Muscle of leg (tissue), 11 donors: Measurements from ENCODE around the gene NUP42. TPM values are rescaled to one million over a fixed set of nuclear protein-coding genes. Genes with fewer than 3 reads are reported as not detected.

ENCODE experiments used
- DNase-seq: peaks from one replicate; pipeline ENCODE4 v3.0.0; 2013
- H3K27ac ChIP-seq: one replicate; pipeline ENCODE4 v1.5.1; 2013; ENCODE audit warnings: mild to moderate bottlenecking, low read length, control low read depth
- H3K27me3 ChIP-seq: one replicate; pipeline ENCODE4 v1.6.1; 2013; ENCODE audit warnings: low read length; ENCODE audit not compliant: control insufficient read depth, insufficient read depth
- H3K36me3 ChIP-seq: one replicate; pipeline ENCODE4 v1.6.1; 2013; ENCODE audit warnings: low read length; ENCODE audit not compliant: control insufficient read depth, insufficient read depth
- H3K4me1 ChIP-seq: one replicate; pipeline ENCODE4 v1.6.1; 2013; ENCODE audit warnings: low read length; ENCODE audit not compliant: control insufficient read depth, insufficient read depth
- H3K4me3 ChIP-seq: one replicate; pipeline ENCODE4 v1.5.1; 2013; ENCODE audit warnings: low read length, control low read depth
- H3K9me3 ChIP-seq: replicated peaks from 2 replicates; pipeline ENCODE4 v1.6.1; 2013; ENCODE audit warnings: low read depth, low read length; ENCODE audit not compliant: control insufficient read depth
- WGBS: methylation state at CpG from one replicate; pipeline ENCODE4 v1.1.5; 2013; ENCODE audit warnings: missing lambda C conversion rate; ENCODE audit not compliant: insufficient coverage; 5-methylcytosine and 5-hydroxymethylcytosine counted together
- polyA plus RNA-seq, 8 donors: library from polyadenylated mRNA; unstranded; fragments of 120-200 nt; gene quantifications; one replicate each; pipeline versions ENCODE4 v1.2.1 to v1.2.3, GENCODE V29; 2013; ENCODE audit warnings: inconsistent platforms in 1 of 8, low replicate concordance in 1 of 8; ENCODE audit not compliant: insufficient read length in 8 of 8, insufficient read depth in 1 of 8
- total RNA-seq: library from RNA; stranded (reverse); fragments of 120-200 nt; gene quantifications from one replicate; pipeline ENCODE4 v1.2.4, GENCODE V29; 2013

The NUP42 gene
- total and polyA plus RNA-seq, 9 donors = 25.2 to 37.9 (median 31.7) TPM

DNA sequence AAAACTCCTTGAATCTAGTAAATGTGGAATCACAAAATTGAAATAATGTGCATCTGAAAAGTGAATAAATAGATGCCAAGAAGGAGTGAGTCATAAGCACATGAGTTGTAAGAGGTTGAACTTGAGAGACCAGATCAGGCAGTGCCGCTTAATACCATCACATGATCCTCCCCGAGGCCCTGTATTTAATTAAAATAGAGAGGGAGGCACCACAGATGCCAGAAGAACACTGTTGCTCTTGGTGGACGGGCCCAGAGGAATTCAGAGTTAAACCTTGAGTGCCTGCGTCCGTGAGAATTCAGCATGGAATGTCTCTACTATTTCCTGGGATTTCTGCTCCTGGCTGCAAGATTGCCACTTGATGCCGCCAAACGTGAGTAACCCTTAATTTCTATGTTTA is 64.7 kb downstream of the NUP42 start, which contains the start of gene GPNMB:
GPNMB (plus strand) TSS at position 221 of the 400 bp plus-strand sequence; CDS start at position 304, 83 bp downstream.
- Histone ChIP-seq H3K27ac (peak within 1 kb of the TSS; percentile 85), H3K4me1 (peaks cover 31% of the 10 kb centered on the region), H3K4me3 (peak within 1 kb of the TSS; percentile 50), H3K27me3 (no peaks in the 10 kb centered on the region), H3K36me3 (peaks cover 4% of the 10 kb centered on the region), H3K9me3 (peaks cover 4% of the 10 kb centered on the region)
- 15% methylated on average over 3 of the region's 7 CpGs for WGBS
- DNase-seq = peak; percentile 86

DNA sequence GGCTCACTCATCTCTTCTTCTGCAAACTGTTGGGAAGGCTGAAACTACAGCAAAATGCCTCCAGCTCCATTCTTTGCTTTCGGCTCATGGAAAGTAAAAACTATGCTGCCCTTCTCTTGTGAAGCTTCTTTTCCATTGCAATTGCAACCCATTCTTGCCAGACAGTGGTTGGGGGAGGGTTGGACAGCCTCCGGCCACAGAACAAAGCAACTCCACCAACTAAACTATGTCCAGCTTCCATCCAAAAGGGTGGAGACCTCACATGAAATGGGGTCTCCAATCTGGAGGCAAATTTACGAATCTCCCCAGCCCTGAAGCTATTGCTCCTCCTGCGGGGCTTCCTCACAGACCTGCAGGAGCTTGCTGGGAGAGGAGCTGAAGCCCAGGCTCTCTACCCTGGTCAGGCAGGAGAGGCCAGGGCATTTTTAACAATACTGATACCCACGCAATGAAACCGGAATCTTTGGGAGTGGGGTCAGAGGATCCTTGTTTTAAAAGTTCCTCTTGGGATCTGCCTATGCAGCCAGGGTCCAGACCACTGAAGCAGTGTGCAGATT is 65.3 kb downstream of the NUP42 start:
- H3K27me3 ChIP-seq = no peaks in the 10 kb centered on the region
- 51% methylated on average over 3 of the region's 6 CpGs for WGBS
- H3K36me3 ChIP-seq = peaks cover 4% of the 10 kb centered on the region
- H3K4me3 ChIP-seq = peak overlapping the region; percentile 50
- peaks cover 8% of the 10 kb centered on the region for H3K9me3 ChIP-seq
- H3K4me1 ChIP-seq = peaks cover 31% of the 10 kb centered on the region
- peak; percentile 70 for DNase-seq
- peak overlapping the region; percentile 85 for H3K27ac ChIP-seq

DNA sequence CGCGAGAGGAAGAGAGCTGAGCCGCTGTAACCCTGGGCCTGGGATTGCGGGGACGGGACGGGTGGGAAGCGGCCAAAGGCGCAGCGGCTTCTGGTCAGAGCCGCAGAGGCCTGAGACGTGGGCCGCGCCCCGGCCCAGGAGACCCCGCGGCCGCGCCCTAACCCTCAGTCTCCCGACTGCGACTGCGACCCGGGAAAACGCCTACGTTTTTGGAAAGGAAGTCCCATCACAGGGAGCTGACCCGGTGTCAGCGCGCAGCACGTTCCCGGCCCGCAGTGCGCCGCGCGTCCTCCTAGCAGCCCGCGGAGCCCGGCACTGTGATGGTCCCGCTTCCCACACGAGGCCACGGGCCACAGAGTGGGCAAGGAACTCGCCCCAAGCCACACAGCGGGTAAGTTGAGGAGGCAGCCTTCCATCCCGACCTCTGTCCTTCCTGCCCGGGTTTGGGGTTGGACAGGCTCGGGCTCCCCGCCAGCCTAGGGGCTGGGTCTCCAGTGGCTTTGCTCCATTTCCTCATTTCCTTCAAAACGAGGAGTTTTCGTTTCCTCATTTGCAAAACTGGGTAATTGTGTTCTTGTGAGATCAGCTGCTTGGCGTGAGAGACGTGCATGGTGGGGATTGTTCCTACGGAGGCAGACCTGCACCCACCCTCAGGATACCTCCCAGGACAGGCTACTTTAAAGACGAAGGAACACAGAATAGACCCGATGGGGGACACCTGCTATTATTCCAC is 65.9 kb downstream of the NUP42 start:
- H3K4me1 ChIP-seq = peaks cover 28% of the 10 kb centered on the region
- peaks cover 4% of the 10 kb centered on the region for H3K36me3 ChIP-seq
- H3K27me3 ChIP-seq = no peaks in the 10 kb centered on the region
- H3K4me3 ChIP-seq = peak overlapping the region; percentile 50
- peaks cover 8% of the 10 kb centered on the region for H3K9me3 ChIP-seq
- H3K27ac ChIP-seq = peak overlapping the region; percentile 85
- peak; percentile 79 for DNase-seq
- WGBS = 3% methylated on average over 48 of the region's 53 CpGs

DNA sequence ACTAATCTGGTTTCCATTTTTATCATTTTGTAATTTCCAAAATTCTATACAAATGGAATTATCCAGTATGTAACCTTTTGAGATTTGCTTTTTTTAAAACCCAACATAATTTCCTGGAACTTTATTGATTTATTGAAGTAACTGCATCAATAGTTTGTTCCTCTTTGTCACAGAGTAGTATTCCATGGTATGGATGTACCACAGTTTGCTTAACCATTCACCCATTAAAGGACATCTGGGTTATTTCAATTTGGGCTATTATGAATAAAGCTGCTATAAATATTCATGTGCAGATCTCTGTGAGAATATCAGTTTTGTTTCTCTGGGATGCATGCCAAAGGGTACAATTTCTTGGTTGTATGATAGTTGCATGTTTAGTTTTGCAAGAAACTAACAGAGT is 67.6 kb downstream of the NUP42 start:
- peaks cover 4% of the 10 kb centered on the region for H3K36me3 ChIP-seq
- H3K4me3 ChIP-seq = no peak overlapping the region
- DNase-seq = no peak
- no peaks in the 10 kb centered on the region for H3K27me3 ChIP-seq
- H3K9me3 ChIP-seq = peaks cover 8% of the 10 kb centered on the region
- peaks cover 24% of the 10 kb centered on the region for H3K4me1 ChIP-seq
- H3K27ac ChIP-seq = no peak overlapping the region

Other genes starting within 250 kb of the NUP42 start
- 26.2 TPM for gene HYCC1, start 167.9 kb upstream of the NUP42 start, total RNA-seq
- gene HYCC1, start 167.9 kb upstream of the NUP42 start, polyA plus RNA-seq = 10 to 100 TPM; 14.1 to 27.2 (median 22.3) TPM
- 22.4 TPM for gene KLHL7, start 76.3 kb upstream of the NUP42 start, total RNA-seq
- 10 to 100 TPM; 17.6 to 29.6 (median 21.5) TPM for gene KLHL7, start 76.3 kb upstream of the NUP42 start, polyA plus RNA-seq
- 98.1 TPM for gene GPNMB, start 64.7 kb downstream of the NUP42 start, total RNA-seq
- 10 to 100 TPM; 29.1 to 77.4 (median 48.1) TPM for gene GPNMB, start 64.7 kb downstream of the NUP42 start, polyA plus RNA-seq
- gene MALSU1, start 117.3 kb downstream of the NUP42 start, total RNA-seq = 94.2 TPM
- gene MALSU1, start 117.3 kb downstream of the NUP42 start, polyA plus RNA-seq = 100 to 1,000 TPM in 2 of 8 donors, 10 to 100 TPM in 6; 58.1 to 132 (median 89.0) TPM